ENCODE data around the gene NAP1L4.

DNA sequence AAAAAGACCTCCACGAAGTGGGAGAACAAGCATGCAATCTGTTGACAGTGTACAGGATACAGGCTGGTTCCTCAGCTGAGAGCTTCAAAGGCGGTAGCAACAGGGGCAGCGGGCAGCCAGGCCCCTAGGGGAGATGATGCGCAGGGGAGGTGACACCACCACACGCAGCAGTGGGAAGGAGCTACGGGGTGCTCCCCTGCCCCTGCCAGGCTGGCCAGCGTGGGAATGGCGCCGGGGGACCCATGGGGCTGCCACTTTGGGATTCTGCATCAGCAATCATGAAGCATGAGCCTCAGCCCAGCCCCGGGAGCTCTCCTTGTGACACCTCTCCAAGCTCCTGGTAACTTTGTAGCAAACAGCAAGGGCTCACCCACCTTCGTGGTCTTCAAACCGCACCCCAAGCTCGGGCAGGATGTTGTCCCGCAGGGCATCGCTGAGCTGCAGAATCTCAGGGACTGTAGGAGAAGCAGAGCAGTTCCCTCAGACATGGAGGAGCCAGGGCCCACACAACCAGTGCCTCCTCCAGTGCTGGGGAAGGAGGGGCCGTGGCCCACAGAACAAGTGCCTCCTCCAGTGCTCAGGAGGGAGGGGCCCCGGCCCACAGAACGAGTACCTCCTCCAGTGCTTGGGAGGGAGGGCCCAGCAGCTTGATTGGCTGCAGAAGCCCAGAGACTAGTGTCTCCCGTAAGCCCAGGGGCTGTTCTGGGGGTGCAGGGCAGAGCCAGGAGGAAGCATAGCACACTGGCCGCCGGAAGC lies 14.6 kb upstream of the NAP1L4 start:
- TF ChIP-seq, protein P1, sequence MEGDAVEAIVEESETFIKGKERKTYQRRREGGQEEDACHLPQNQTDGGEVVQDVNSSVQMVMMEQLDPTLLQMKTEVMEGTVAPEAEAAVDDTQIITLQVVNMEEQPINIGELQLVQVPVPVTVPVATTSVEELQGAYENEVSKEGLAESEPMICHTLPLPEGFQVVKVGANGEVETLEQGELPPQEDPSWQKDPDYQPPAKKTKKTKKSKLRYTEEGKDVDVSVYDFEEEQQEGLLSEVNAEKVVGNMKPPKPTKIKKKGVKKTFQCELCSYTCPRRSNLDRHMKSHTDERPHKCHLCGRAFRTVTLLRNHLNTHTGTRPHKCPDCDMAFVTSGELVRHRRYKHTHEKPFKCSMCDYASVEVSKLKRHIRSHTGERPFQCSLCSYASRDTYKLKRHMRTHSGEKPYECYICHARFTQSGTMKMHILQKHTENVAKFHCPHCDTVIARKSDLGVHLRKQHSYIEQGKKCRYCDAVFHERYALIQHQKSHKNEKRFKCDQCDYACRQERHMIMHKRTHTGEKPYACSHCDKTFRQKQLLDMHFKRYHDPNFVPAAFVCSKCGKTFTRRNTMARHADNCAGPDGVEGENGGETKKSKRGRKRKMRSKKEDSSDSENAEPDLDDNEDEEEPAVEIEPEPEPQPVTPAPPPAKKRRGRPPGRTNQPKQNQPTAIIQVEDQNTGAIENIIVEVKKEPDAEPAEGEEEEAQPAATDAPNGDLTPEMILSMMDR (IDR thresholded peaks at IDR 0.05; ENCODE audit: low read depth, low read length): no peak
- TF ChIP-seq POLR2A (IDR thresholded peaks at IDR 0.05; ENCODE audit: extremely low read depth, insufficient read length) (no peak), MYC (IDR thresholded peaks at IDR 0.05; ENCODE audit: low read depth, low read length) (no peak)
- TF ChIP-seq, protein P2, sequence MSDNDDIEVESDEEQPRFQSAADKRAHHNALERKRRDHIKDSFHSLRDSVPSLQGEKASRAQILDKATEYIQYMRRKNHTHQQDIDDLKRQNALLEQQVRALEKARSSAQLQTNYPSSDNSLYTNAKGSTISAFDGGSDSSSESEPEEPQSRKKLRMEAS (IDR thresholded peaks at IDR 0.05; ENCODE audit: low read depth, low read length): no peak
